SU-DHL-6 (cell line): Measurements from ENCODE around the gene FOCAD.

Experiments used
- H2AFZ ChIP-seq: fragments of 200-600 bp; sonication (generic); 2 replicates; pipeline ENCODE4 v1.6.1; 2014; ENCODE audit warnings: low read depth, mild to moderate bottlenecking, moderate library complexity, mixed read lengths, antibody characterized with exemption, low read length; ENCODE audit not compliant: severe bottlenecking
- H3F3A ChIP-seq: fragments of 200-600 bp; shearing (Covaris generic); 2 replicates; pipeline ENCODE4 v1.6.0; 2016; ENCODE audit warnings: antibody characterized with exemption, mild to moderate bottlenecking; ENCODE audit not compliant: insufficient read depth
- H3K27ac ChIP-seq: fragments of 200-600 bp; sonication (generic); 2 replicates; pipeline ENCODE4 v1.5.1; 2016; ENCODE audit warnings: low read depth, mild to moderate bottlenecking, low read length, moderate library complexity, mixed read lengths
- H3K27me3 ChIP-seq: fragments of 200-600 bp; sonication (generic), shearing (Covaris generic); 2 replicates; pipeline ENCODE4 v1.6.0; 2014; ENCODE audit warnings: mild to moderate bottlenecking, low read length
- H3K36me3 ChIP-seq: fragments of 200-600 bp; sonication (generic); 2 replicates; pipeline ENCODE4 v1.6.1; 2014; ENCODE audit warnings: mild to moderate bottlenecking, low read length, mixed read lengths
- H3K4me2 ChIP-seq: fragments of 300-600, 200-600 bp; shearing (Covaris generic), sonication (generic); 2 replicates; pipeline ENCODE4 v1.6.0; 2014; ENCODE audit warnings: low read length, low read depth, mild to moderate bottlenecking; ENCODE audit not compliant: poor library complexity, severe bottlenecking
- H3K4me3 ChIP-seq: fragments of 200-600 bp; sonication (generic); 2 replicates; pipeline ENCODE4 v1.5.1; 2014; ENCODE audit warnings: antibody characterized with exemption, low read length, mild to moderate bottlenecking, mixed read lengths; ENCODE audit not compliant: insufficient read depth, poor library complexity, severe bottlenecking
- H3K79me2 ChIP-seq: fragments of 200-600 bp; sonication (generic); 2 replicates; pipeline ENCODE4 v1.6.1; 2014; ENCODE audit warnings: mild to moderate bottlenecking, low read length, moderate library complexity; ENCODE audit not compliant: insufficient read depth
- H3K9ac ChIP-seq: fragments of 200-600 bp; sonication (generic); 2 replicates; pipeline ENCODE4 v1.7.0; 2014; ENCODE audit warnings: mild to moderate bottlenecking, low read length
- H3K9me2 ChIP-seq: fragments of 200-600 bp; sonication (generic); replicated peaks from 2 replicates; pipeline ENCODE4 v1.6.1; 2014; ENCODE audit warnings: low read length; ENCODE audit not compliant: insufficient read depth
- H3K9me3 ChIP-seq: fragments of 200-600 bp; sonication (generic); 2 replicates; pipeline ENCODE4 v1.6.1; 2014; ENCODE audit warnings: low read length, mixed read lengths; ENCODE audit not compliant: insufficient read depth
- H4K20me1 ChIP-seq: fragments of 200-600 bp; sonication (generic); 2 replicates; pipeline ENCODE4 v1.6.1; 2014; ENCODE audit warnings: low read depth, mild to moderate bottlenecking, antibody characterized with exemption, low read length, moderate library complexity, mixed read lengths
- CTCF ChIP-seq: fragments of 200-600 bp; sonication (generic); IDR thresholded peaks from one replicate; pipeline ENCODE4 v1.5.1; 2017; ENCODE audit warnings: antibody characterized with exemption, mild to moderate bottlenecking, low read length, moderate library complexity; ENCODE audit not compliant: insufficient read depth, poor library complexity, severe bottlenecking
- EZH2phosphoT487 ChIP-seq: fragments of 200-600 bp; sonication (generic), shearing (Covaris generic); conservative IDR thresholded peaks from 2 replicates; pipeline ENCODE4 v1.6.1; 2018; ENCODE audit warnings: mild to moderate bottlenecking, antibody characterized with exemption, low read length, moderate library complexity, mixed read lengths

FOCAD gene

GRCh38 chr9:20831028-20831427 is 147.0 kb downstream of the FOCAD start:
- H3K4me2 ChIP-seq = no peak overlapping the region
- H3K79me2 ChIP-seq = no peaks in the 10 kb centered on the region
- H4K20me1 ChIP-seq = no peaks in the 10 kb centered on the region
- H3K9ac ChIP-seq = no peak overlapping the region
- no peaks in the 10 kb centered on the region for H3K9me2 ChIP-seq
- no peak overlapping the region for H2AFZ ChIP-seq
- H3K27me3 ChIP-seq = no peaks in the 10 kb centered on the region
- H3K36me3 ChIP-seq = no peaks in the 10 kb centered on the region
- no peaks in the 10 kb centered on the region for H3F3A ChIP-seq
- TF ChIP-seq EZH2phosphoT487 (no peak), CTCF (no peak)
- H3K9me3 ChIP-seq = no peaks in the 10 kb centered on the region
- H3K27ac ChIP-seq = no peak overlapping the region
- H3K4me3 ChIP-seq = no peak overlapping the region

GRCh38 chr9:20832775-20833174 is 148.7 kb downstream of the FOCAD start:
- no peak overlapping the region for H3K9ac ChIP-seq
- no peaks in the 10 kb centered on the region for H3K9me2 ChIP-seq
- no peaks in the 10 kb centered on the region for H3K9me3 ChIP-seq
- no peak overlapping the region for H3K27ac ChIP-seq
- no peak overlapping the region for H3K4me2 ChIP-seq
- no peaks in the 10 kb centered on the region for H3K79me2 ChIP-seq
- H3K4me3 ChIP-seq = no peak overlapping the region
- no peaks in the 10 kb centered on the region for H3F3A ChIP-seq
- no peak overlapping the region for H2AFZ ChIP-seq
- TF ChIP-seq CTCF (no peak), EZH2phosphoT487 (no peak)
- H3K27me3 ChIP-seq = no peaks in the 10 kb centered on the region
- H3K36me3 ChIP-seq = no peaks in the 10 kb centered on the region
- no peaks in the 10 kb centered on the region for H4K20me1 ChIP-seq

- Histone ChIP-seq H3K27me3 (no peaks in the 10 kb centered on the region), H3K9me2 (no peaks in the 10 kb centered on the region), H3K4me2 (no peak overlapping the region), H2AFZ (no peak overlapping the region), H3K27ac (no peak overlapping the region), H3K9me3 (no peaks in the 10 kb centered on the region), H3K4me3 (no peak overlapping the region), H3K36me3 (no peaks in the 10 kb centered on the region), H3K79me2 (no peaks in the 10 kb centered on the region), H4K20me1 (no peaks in the 10 kb centered on the region), H3F3A (no peaks in the 10 kb centered on the region), H3K9ac (no peak overlapping the region)
- TF ChIP-seq CTCF (no peak), EZH2phosphoT487 (no peak)
Measured at GRCh38 chr9:20835377-20836286, 151.6 kb downstream of the FOCAD start.
